Neural cell (in vitro differentiated cells): Measurements from ENCODE around the gene GPC2.
"Not testable (repeated sequence)": the region's sequence is repeated elsewhere in the genome, so short reads cannot be mapped to it uniquely, and the experiment has no call there.

Source experiments
- CTCF ChIP-seq: fragments of 450-650 bp; IDR thresholded peaks from 2 replicates; pipeline ENCODE4 v1.5.1; 2014; ENCODE audit warnings: antibody characterized with exemption, mild to moderate bottlenecking, moderate library complexity; ENCODE audit not compliant: poor library complexity, severe bottlenecking
- EP300 ChIP-seq: fragments of 450-650 bp; conservative IDR thresholded peaks from 2 replicates; pipeline ENCODE4 v1.6.1; 2014; ENCODE audit warnings: antibody characterized with exemption, mild to moderate bottlenecking, moderate library complexity; ENCODE audit not compliant: poor library complexity, severe bottlenecking
- EZH2 ChIP-seq: fragments of 200-600, 300-800 bp; shearing (Covaris generic), sonication (generic); IDR thresholded peaks from 2 replicates; pipeline ENCODE4 v1.6.1; 2014; ENCODE audit warnings: antibody characterized with exemption, low read length, borderline replicate concordance, mild to moderate bottlenecking; ENCODE audit not compliant: insufficient read depth, poor library complexity, severe bottlenecking
- MXI1 ChIP-seq: fragments of 450-650 bp; conservative IDR thresholded peaks from 2 replicates; pipeline ENCODE4 v1.6.1; 2014; ENCODE audit warnings: antibody characterized with exemption, mild to moderate bottlenecking; ENCODE audit not compliant: poor library complexity, severe bottlenecking
- POLR2AphosphoS5 ChIP-seq: IDR thresholded peaks from 2 replicates; pipeline ENCODE4 v1.6.1; 2012
- RAD21 ChIP-seq: fragments of 450-650 bp; conservative IDR thresholded peaks from 2 replicates; pipeline ENCODE4 v1.6.1; 2014; ENCODE audit warnings: antibody characterized with exemption, mild to moderate bottlenecking, moderate library complexity
- REST ChIP-seq: IDR thresholded peaks from 2 replicates; pipeline ENCODE4 v1.6.1; 2012; ENCODE audit warnings: borderline replicate concordance
- SMC3 ChIP-seq: fragments of 450-650 bp; conservative IDR thresholded peaks from 2 replicates; pipeline ENCODE4 v1.6.1; 2014; ENCODE audit warnings: antibody characterized with exemption, mild to moderate bottlenecking, moderate library complexity; ENCODE audit not compliant: poor library complexity
- TAF1 ChIP-seq: IDR thresholded peaks from 2 replicates; pipeline ENCODE4 v1.6.1; 2012; ENCODE audit warnings: low read depth

- not testable (repeated sequence) for TF ChIP-seq CTCF, RAD21, POLR2AphosphoS5, SMC3, REST, EZH2, TAF1, MXI1, EP300
Observed at GRCh38 chr7:100130220-100130607, 47.0 kb downstream of the GPC2 start.
